HG02840 (cell line): ENCODE measurements around the gene PRDM16.

Experiments used
- ATAC-seq: cut with Tn5 transposase; IDR thresholded peaks from one replicate; pipeline ENCODE4 v1.9.1; 2021; ENCODE audit warnings: mild to moderate bottlenecking, moderate library complexity, moderate number of reproducible peaks; ENCODE audit not compliant: unreplicated experiment, low FRiP score

PRDM16 gene

DNA sequence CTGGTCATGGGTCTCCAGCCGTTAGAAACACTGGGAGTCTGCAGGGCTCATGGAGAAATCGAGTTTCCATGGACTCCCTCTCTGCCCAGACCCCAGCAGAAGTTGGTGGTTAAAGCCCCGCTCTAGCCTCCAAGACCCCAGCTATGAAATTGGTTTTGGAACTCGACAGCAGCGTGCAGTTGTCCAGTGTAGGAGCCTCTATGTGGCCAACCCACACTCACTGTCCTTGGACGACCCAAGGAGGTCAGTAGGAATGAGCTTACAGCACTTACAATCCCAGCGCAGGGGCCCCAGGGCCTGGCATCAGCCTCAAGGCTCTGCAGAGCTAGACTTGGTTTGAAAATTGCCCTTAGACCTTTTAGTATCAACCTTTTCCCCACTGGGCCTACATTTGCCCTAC is 3.2 kb upstream of the PRDM16 start:
- ATAC-seq: no peak

DNA sequence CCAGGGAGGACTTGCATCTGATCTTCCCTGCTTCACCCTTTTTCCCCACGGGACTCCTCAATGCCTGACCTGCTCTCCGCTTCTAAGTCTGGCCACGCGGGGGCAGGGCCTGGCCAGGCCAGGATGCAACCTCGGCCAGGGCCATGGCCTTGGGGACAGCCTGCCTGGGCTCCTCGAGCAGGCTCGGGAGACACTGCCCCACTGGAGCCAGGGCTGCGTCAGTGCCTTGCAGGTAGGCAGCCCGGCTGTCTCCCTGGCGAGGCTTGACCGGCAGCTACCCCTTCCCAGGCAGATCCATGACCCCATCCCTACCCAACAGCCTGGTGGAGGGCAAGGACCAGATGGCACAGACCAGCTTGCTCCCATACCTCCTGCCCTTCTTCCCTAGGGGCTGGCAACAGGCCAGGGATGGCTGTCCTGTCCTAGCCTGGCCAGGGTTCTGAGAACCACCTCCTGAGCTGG is 2.7 kb upstream of the PRDM16 start:
- no peak for ATAC-seq

DNA sequence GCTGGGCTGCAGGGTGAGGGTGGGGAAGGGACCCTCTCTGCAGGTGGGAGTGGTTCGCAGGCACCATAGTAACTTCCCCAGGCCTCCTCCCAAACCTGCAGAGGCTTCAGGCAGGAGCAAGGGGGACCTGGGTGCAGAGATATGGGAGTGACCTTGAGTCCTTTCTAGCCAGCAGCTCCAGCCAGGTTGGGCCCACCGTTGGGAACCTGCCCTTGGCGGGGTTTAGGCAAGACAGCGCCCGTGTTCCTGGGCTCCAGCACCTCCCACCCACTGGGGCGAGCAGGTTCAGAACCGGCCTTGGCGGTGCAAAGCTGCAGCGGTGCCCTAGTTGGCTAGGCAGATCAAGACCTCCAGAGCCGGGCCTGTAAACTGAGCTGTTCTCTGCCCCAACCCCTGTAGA is 2.2 kb upstream of the PRDM16 start:
- no peak for ATAC-seq

DNA sequence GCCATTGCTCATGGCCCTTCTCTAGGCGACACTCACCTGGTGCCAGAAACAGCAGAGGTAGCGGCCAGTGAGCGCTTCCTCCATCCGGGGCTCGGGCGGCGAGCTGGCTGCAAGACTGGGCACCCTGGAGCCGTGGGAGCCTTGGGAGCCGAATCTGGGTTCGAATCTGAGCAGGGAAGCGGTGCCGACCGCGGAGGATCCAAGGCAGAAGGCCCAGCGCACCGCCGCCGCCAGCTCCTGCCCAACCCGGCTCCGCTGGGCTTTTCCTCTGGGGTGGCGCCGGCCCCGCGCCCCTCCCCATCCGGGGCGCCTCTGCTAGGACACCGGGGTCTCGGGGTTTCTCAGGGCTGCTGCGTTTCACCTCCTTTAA is 1.7 kb upstream of the PRDM16 start:
- ATAC-seq: no peak

DNA sequence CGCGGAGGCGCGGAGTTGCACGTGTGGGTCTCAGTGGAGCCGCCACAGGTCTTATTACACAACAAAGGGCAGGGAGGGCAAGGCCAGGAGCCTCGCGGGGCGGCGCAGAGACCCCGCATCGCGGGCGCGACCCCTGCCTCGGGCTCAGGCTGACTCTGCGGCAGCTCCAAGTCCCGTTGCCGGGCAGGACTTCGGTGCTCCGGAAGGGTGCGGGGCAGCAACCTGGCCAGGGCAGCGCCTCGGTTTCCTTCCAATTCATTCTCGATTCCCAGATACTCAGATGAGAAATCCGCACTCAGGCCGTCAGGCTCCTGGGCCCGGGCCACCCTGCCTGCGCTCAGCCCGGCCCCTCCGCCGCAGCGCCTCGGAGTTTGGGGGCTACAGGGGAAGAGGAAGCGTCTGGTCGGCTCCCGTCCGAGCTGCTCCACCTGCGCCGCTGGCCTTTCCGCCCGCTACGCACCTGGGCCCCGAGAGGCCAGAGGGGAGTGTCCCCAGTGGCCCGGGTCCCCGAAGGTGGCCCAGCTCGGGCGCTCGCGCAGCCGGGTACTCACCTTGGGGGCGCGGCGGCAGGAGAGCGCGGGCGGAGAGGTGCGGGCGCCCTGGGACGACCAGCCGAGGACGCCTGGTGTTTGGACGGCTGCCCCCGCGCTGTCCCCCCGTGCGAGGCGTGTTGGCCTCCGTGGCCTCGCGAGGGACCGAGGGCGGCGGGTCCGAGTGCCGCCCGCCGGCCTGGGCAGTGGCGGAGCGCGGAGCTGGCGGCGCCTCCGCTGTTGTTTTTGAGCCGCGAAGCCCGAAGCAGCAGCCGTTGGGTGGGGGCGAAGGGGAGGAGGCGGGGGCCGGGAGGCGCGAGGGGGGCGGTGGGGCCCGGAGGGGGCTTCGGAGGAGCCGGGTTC is 1.1 kb upstream of the PRDM16 start:
- ATAC-seq: no peak

DNA sequence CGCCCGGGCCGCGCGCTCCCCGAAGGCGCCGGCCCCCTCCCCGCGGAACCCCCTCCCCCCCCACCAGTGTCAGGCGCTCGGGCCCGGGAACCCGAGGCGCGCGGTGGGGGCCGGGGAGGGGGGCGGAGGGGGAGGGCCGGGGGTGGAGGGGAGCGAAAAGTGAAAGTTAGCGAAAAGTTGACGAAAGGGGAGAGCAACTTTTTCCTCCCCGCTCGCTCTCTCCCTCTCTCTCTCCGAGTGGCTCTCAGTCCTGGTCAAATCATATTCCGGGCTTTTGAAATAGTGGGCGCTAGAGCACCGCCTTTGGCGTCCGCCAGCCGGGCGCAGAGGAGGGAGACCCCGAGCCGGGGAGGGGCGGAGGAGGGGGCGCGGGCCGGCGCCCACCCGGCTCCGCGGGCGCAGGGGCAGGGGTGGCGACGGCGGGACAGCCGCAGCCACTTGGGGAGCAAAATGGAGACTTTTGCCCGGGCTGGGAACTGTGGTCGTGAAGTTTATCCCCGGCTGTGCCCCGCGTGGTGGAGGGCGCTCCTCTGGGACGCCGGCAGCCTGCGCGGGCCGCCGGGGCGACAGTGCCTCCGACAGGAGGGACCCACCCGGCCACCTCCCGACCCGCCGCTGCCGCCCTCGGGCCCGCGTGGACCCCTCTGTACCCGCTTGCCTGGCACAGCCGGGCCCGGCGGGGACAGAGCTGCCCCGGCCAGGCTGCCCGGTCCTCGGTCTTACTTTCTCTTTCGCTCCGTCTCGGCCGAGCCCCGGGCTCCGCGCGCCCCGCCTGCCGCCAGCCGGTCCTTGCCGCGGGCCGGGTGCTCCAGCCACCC is 697 bp downstream of the PRDM16 start:
- ATAC-seq: no peak

DNA sequence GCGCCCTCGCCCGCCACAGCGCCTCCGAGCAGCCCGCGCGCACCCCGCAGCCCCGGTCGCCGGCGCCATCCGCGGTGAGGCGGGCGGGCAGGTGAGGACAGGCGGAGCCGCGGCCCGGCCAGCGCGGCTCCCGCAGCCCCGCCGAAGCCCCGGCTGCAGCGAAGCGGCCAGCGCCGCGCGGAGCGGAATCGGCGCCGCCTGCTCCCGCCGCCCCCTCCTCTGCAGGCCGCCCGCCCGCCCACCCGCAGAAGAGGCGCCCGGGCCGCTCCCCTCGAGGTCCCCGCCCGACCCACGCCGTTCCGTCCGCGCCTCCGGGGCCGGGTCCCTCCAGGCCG is 1.3 kb downstream of the PRDM16 start:
- no peak for ATAC-seq

DNA sequence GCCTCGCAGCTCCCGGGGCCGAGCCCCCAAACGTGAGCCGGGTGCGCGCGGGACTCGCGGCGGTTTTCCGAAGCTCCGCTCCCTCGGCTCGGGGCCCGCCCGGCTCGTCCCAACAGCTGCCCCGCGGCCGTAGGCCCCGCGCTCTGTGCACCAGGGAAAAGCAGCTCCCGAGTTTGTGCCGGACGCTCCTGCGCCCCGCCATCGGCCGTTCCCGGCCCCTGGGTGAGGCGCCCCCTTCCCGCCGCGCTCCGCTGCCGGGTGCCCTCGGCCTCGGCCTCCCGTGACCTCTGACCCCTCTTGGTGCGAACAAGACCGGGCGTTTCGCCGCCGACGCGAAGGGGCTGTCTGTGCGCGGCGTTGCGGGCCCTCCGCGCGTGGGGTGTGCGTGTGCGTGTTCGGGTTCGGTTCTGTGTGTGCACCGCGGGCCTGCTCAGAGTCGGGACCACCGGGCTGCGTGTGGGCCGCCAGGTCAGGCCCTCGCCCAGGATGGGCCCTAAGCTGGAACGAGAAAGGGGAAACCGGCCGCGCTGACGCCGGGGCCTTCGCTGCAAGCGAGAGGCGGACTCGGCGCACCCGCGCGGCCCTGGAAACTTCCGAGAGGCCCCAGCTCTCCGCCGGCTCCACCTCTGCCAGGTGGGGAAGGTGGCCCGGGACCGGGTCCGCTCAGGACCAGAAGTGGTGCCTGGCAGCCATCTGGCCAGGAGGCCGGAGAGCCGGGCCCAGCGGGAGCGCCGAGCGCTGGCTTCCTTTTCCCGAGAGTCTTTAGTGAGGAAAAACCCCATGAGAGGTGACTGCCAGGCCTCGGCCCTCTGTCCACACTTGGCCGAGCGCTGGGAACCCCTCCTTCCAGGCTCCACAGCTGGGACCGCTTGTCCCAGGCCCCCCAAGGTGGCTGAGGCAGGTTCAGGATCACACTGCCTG is 1.9 kb downstream of the PRDM16 start:
- no peak for ATAC-seq

DNA sequence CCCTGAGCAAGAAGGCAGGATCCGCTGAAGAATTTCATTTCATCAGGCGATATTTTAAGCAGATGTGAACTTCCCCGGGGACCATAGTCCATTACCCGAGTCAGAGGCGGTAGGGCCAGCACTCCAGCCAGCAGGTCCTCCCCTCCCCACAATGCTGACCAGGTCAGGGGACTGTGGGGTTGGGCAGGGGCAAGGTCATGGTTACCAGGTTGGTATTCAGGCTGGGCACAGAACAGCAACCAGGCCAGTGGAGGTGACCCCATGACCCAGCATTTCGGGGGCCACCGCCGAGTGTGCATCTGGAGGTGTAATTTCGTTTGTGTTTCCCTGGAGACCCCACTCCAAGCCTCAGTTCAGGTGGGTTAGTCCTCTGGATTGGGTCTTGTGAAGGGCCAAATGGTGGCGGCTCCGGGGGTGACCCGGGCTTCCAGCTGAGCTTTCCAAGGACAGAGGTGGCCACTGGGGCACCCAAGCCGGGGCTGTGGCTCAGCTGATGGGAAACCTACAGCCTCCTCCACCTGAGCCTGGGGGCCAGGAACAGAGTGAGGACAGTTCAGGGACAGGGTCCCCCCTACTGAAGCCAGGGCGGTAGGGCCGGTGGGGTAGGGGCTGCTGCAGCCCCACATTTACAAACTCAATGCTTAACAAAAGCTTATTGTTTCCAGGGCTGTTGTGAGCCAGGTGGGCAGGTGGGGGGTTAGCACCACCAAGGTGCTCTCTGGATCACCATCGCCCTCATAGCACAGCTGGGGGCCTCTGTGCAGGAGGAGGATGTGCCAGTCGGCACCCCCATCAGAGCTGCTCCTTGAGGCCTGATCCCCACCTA is 2.8 kb downstream of the PRDM16 start:
- no peak for ATAC-seq

DNA sequence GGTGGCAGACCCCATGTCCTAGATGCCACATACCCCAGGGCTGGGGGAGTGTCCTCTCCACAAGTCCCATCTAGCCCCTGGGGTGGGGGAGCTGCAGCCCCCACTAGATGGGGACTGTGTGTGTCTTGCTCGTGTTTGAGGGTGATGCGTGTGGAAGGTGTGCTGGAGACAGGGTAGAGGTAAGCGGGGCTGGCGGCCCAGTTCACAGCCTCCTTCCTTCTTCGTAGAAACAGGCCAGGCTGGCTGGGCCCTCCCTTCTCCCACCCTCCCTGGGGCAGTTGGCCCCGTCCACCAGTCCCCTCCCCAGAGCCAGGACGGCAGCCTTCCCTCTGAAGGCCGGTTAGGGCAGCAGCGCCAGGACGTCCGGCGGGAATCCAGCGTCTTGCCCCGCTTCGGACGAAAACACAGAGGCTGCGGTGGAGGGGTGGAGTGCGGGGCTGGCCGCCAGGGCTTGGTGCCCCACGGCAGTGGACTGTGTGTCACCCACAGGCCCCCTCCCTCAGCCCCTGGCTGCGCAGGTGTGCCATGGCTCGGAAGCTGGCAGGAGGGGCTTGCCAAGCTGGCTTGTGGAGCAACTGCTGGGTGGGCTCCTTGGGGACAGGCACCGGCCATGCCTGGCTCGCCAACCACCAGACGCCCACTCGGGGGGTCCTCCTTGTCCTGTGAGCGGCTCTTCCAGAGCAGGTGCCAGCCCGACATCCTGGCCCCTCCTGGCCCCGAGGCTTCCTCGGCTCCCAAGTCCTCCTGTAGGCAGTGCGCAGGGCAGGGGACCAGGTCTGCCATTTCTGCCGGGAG is 3.6 kb downstream of the PRDM16 start:
- ATAC-seq: no peak

DNA sequence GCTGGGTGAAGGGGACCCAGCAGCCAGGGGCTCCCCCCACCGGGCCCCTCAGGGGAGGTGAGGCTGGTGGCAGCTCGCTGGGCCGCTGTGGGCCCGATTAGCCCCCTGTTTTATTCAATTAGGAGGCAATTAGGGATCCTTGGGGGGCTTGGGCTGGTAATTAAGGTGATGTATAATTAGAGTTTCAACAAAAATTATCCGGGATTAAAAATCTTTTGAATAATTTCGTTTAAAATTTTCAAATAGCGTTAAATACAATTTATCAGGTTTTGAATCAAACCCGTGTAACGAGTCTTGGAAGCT is 4.1 kb downstream of the PRDM16 start:
- ATAC-seq: no peak

DNA sequence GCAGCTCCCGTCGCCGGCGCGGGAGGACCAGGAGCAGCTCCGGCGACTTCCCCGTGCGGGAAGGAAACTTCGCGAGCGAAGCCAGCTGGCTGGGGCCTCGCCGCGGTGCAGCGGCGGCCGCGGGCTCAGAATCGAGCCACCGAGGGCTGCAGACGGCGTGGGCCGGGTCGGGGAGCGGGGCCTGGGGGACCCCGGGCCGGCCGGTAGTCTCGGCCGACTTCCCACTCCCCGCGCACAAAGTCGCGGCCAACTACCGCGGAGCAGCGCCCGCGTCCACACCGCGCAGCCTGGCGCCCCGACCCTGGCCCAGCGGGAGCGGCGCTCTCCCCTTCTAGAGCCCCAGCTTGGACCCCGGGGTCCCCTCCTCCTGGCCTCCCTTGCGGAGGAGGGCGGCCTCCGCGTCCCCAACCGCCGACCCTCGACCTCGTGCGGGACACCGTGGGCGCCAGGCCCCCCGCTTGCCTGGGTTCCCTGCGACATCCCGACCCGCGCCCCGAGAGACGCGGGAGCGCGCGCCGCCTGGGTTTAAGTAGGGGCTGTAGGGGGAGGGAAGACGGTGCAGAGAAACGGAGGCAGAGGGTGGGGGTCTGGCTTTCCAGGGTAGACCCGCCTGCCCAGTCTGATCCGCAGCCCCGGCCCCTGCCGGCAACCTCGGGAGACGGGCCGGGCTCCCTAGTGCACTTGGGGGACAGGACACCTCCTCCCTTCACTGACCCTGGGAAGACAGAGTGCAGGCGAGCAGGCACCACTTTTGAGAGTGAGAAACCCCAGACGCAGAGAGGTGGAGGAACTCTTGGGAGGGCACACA is 4.7 kb downstream of the PRDM16 start:
- no peak for ATAC-seq

DNA sequence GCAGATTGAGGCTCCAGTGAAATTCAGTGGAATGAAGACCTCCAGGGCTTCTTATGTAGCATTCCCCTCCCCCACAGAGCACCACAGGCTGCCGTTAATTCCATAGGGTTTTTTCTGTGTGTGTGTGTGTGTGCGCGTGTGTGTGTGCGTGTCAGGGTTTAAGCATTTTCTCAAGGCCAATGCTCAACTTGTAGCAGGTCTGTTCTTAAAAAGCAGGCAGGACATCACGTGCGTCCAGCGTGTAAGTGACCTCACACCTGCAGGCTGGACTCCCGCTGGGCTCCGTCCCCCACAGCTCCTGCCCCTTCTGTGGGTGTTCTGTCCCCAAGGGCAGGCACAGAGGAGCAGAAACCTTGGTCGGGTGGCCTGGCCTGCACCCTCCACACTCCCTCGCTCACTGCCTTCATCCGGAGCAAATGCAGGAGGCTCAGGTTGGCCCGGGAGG is 5.3 kb downstream of the PRDM16 start:
- no peak for ATAC-seq

DNA sequence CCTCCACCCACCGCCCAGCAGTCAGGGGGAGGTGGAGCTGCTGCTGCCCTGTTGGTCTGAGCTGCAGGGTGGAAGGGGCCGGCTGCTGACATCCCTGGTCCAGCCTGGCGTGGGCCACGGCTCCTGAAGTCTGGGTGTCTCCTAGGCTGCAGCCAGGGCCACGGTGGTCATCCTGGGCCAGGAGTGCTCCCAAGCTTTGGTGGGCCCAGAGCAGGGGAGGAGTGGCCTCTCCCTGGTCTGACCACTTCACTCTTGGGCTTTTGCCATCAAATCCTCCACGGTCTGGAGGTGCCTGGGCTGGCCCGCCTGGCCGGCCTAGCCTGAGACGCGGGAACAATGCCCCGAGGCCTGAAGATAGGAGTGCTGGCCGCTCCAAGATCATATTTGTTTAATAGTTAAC is 5.8 kb downstream of the PRDM16 start:
- no peak for ATAC-seq

DNA sequence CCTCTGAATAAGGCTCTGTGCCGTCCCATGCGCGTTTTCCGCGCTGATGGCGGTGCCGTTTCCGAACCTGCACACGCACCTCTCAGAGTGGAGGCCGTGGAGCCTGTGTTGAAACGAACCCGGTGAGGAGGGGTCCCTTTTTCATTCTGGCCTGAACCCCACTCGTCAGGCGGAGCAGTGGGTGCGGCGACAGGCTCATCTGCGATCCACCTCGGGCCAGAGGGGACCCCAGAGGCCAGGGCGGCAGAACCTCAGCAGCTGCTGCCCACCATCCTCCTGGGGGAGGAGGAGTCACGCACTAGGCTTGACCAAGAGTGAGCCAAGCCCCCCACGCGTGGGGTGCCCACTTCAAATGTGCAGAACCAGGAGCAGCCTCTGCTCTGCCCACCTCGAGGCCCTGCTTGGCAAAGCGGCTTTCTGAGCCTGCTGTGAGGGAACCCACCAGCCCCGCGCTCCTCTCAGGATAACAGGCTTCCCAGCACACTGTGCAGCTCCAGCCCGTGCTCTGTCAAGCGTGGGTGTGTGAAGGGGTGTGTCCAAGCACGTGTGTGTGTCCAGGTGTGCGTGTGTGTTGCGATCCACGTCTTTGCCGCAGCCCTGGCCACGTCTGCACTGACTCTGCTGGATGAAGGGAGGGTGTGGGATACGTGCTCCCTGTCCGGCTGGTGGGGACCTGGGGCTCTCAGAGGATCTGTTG is 6.8 kb downstream of the PRDM16 start:
- no peak for ATAC-seq

DNA sequence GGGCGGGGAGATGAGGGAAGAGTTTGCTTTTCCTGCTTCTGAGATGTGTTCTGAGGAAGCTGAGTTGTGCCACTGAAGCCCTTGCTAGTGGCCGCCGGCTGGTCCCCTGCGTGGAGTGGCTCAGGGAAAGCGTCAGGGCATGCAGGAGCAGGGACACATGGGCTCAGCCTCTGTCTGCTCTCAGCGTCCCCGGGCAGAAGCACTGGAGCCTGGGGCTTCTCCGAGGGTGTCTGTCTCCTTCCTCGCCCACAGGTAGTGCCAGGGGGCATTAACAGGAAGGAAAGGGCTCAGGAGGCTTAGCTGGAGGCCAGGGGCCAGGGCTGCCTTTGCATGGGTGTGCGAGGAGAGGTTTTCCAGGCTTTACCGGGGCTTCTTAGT is 7.3 kb downstream of the PRDM16 start:
- no peak for ATAC-seq

DNA sequence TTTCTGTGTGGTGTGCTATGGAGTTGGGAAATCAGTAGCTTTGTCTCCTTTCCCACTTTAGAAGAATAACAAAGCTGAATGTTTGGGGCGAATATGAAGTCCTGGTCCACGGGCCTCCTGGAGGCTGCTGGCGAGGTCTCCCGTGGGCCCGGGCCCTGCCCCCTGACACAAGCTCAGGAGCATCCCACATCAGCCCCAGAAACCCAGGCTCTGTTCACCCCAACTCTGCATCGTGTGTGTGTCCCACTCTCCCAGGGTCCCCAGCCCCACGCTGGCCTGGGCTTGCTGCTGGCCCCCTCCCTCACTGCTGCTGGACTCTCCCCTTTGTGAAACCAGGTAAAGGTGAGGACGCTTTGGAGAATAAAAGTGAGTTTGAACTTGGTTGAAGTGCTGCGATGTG is 8.1 kb downstream of the PRDM16 start:
- no peak for ATAC-seq

DNA sequence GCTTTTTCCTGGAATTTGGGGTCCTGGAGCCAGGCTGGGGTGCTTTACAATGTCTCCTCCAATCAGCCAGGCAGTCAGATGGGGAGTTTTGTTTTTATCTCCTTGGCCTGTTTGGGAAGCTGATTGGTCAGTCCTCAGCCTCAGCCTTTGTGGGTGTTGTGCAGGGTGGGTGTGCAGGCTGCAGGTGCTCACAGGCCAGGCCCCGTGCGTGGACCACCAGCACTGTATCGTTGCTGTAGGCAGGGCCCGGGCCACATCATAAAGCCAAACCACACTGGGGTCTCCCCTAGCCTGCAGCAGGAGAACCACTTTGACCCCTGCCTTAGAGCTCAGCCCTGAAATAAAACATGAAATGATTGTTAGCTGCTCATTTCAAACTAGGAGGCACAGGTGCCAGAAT is 8.6 kb downstream of the PRDM16 start:
- no peak for ATAC-seq
